ENCODE data around the gene EIF4E2.

EIF4E2 gene

GRCh38 chr2:232521959-232522622 lies 28.4 kb upstream of the EIF4E2 start:
- Histone ChIP-seq H3K27me3 (ENCODE audit: control insufficient read depth in 5 of 5, insufficient read depth in 4 of 5, low read length in 5 of 5) (peaks cover 35 to 66% (median 52%) of the 10 kb centered on the region in 5 donors), H3K27ac (ENCODE audit: low read depth, low read length) (no peak overlapping the region), H3K9me3 (ENCODE audit: control insufficient read depth in 5 of 5, low read length in 5 of 5) (no peaks in the 10 kb centered on the region), H3K36me3 (ENCODE audit: control insufficient read depth in 5 of 5, insufficient read depth in 5 of 5, low read length in 5 of 5) (no peaks in the 10 kb centered on the region), H3K9ac (ENCODE audit: low read length in 5 of 5) (no peak overlapping the region), H3K4me1 (ENCODE audit: control insufficient read depth in 5 of 5, insufficient read depth in 5 of 5, low read length in 5 of 5) (peaks cover 0 to 31% (median 28%) of the 10 kb centered on the region in 5 donors), H3K4me3 (ENCODE audit: low read depth in 1 of 5, low read length in 5 of 5) (peak overlapping the region in 3 of 5 donors; percentile 14 to 47 (median 46))

- H3K27me3 ChIP-seq (ENCODE audit: control insufficient read depth in 5 of 5, insufficient read depth in 4 of 5, low read length in 5 of 5), result peaks cover 35 to 65% (median 51%) of the 10 kb centered on the region in 5 donors
- no peaks in the 10 kb centered on the region for H3K36me3 ChIP-seq (ENCODE audit: control insufficient read depth in 5 of 5, insufficient read depth in 5 of 5, low read length in 5 of 5)
- H3K9ac ChIP-seq (ENCODE audit: low read length in 5 of 5), result no peak overlapping the region
- no peaks in the 10 kb centered on the region for H3K9me3 ChIP-seq (ENCODE audit: control insufficient read depth in 5 of 5, low read length in 5 of 5)
- no peak overlapping the region for H3K4me3 ChIP-seq (ENCODE audit: low read depth in 1 of 5, low read length in 5 of 5)
- H3K4me1 ChIP-seq (ENCODE audit: control insufficient read depth in 5 of 5, insufficient read depth in 5 of 5, low read length in 5 of 5), result peaks cover 0 to 31% (median 28%) of the 10 kb centered on the region in 5 donors
- H3K27ac ChIP-seq (ENCODE audit: low read depth, low read length), result no peak overlapping the region
These were observed 27.7 kb upstream of the EIF4E2 start for GRCh38 chr2:232522623-232523401.

- peaks cover 35 to 65% (median 56%) of the 10 kb centered on the region in 5 donors for H3K27me3 ChIP-seq (ENCODE audit: control insufficient read depth in 5 of 5, insufficient read depth in 4 of 5, low read length in 5 of 5)
These were observed 27.1 kb upstream of the EIF4E2 start for GRCh38 chr2:232523402-232523681.

GRCh38 chr2:232523682-232524597 lies 26.5 kb upstream of the EIF4E2 start:
- peaks cover 0 to 31% (median 28%) of the 10 kb centered on the region in 5 donors for H3K4me1 ChIP-seq (ENCODE audit: control insufficient read depth in 5 of 5, insufficient read depth in 5 of 5, low read length in 5 of 5)
- no peaks in the 10 kb centered on the region for H3K9me3 ChIP-seq (ENCODE audit: control insufficient read depth in 5 of 5, low read length in 5 of 5)
- H3K9ac ChIP-seq (ENCODE audit: low read length in 5 of 5), result no peak overlapping the region
- H3K36me3 ChIP-seq (ENCODE audit: control insufficient read depth in 5 of 5, insufficient read depth in 5 of 5, low read length in 5 of 5), result no peaks in the 10 kb centered on the region
- H3K27ac ChIP-seq (ENCODE audit: low read depth, low read length), result no peak overlapping the region
- peak overlapping the region in 3 of 5 donors; percentile 18 to 56 (median 46) for H3K4me3 ChIP-seq (ENCODE audit: low read depth in 1 of 5, low read length in 5 of 5)
- peaks cover 31 to 70% (median 56%) of the 10 kb centered on the region in 5 donors for H3K27me3 ChIP-seq (ENCODE audit: control insufficient read depth in 5 of 5, insufficient read depth in 4 of 5, low read length in 5 of 5)

More at GRCh38 chr2:232523402-232523681, 27.1 kb upstream of the EIF4E2 start:
- H3K9me3 ChIP-seq (ENCODE audit: control insufficient read depth in 5 of 5, low read length in 5 of 5), result no peaks in the 10 kb centered on the region
- H3K9ac ChIP-seq (ENCODE audit: low read length in 5 of 5), result no peak overlapping the region
- no peak overlapping the region for H3K27ac ChIP-seq (ENCODE audit: low read depth, low read length)
- H3K4me1 ChIP-seq (ENCODE audit: control insufficient read depth in 5 of 5, insufficient read depth in 5 of 5, low read length in 5 of 5), result peaks cover 0 to 31% (median 28%) of the 10 kb centered on the region in 5 donors
- peak overlapping the region in 1 of 5 donors; percentile 56 for H3K4me3 ChIP-seq (ENCODE audit: low read depth in 1 of 5, low read length in 5 of 5)
- H3K36me3 ChIP-seq (ENCODE audit: control insufficient read depth in 5 of 5, insufficient read depth in 5 of 5, low read length in 5 of 5), result no peaks in the 10 kb centered on the region

- H3K4me3 ChIP-seq (ENCODE audit: low read depth in 1 of 5, low read length in 5 of 5), result no peak overlapping the region
- no peaks in the 10 kb centered on the region for H3K9me3 ChIP-seq (ENCODE audit: control insufficient read depth in 5 of 5, low read length in 5 of 5)
- no peak overlapping the region for H3K9ac ChIP-seq (ENCODE audit: low read length in 5 of 5)
- H3K27me3 ChIP-seq (ENCODE audit: control insufficient read depth in 5 of 5, insufficient read depth in 4 of 5, low read length in 5 of 5), result peaks cover 33 to 67% (median 53%) of the 10 kb centered on the region in 5 donors
- H3K27ac ChIP-seq (ENCODE audit: low read depth, low read length), result no peak overlapping the region
- H3K36me3 ChIP-seq (ENCODE audit: control insufficient read depth in 5 of 5, insufficient read depth in 5 of 5, low read length in 5 of 5), result no peaks in the 10 kb centered on the region
- H3K4me1 ChIP-seq (ENCODE audit: control insufficient read depth in 5 of 5, insufficient read depth in 5 of 5, low read length in 5 of 5), result peaks cover 0 to 31% (median 28%) of the 10 kb centered on the region in 5 donors
These were observed 25.7 kb upstream of the EIF4E2 start for GRCh38 chr2:232524771-232525170.

- H3K9ac ChIP-seq (ENCODE audit: low read length in 5 of 5), result no peak overlapping the region
- no peak overlapping the region for H3K27ac ChIP-seq (ENCODE audit: low read depth, low read length)
- H3K36me3 ChIP-seq (ENCODE audit: control insufficient read depth in 5 of 5, insufficient read depth in 5 of 5, low read length in 5 of 5), result no peaks in the 10 kb centered on the region
- H3K27me3 ChIP-seq (ENCODE audit: control insufficient read depth in 5 of 5, insufficient read depth in 4 of 5, low read length in 5 of 5), result peaks cover 35 to 67% (median 53%) of the 10 kb centered on the region in 5 donors
- no peaks in the 10 kb centered on the region for H3K9me3 ChIP-seq (ENCODE audit: control insufficient read depth in 5 of 5, low read length in 5 of 5)
- H3K4me3 ChIP-seq (ENCODE audit: low read depth in 1 of 5, low read length in 5 of 5), result no peak overlapping the region
- peaks cover 0 to 31% (median 28%) of the 10 kb centered on the region in 5 donors for H3K4me1 ChIP-seq (ENCODE audit: control insufficient read depth in 5 of 5, insufficient read depth in 5 of 5, low read length in 5 of 5)
These were observed 25.3 kb upstream of the EIF4E2 start for GRCh38 chr2:232525199-232525598.

- Histone ChIP-seq H3K9me3 (ENCODE audit: control insufficient read depth in 5 of 5, low read length in 5 of 5) (no peaks in the 10 kb centered on the region), H3K36me3 (ENCODE audit: control insufficient read depth in 5 of 5, insufficient read depth in 5 of 5, low read length in 5 of 5) (no peaks in the 10 kb centered on the region), H3K4me3 (ENCODE audit: low read depth in 1 of 5, low read length in 5 of 5) (no peak within 1 kb of the TSS), H3K27me3 (ENCODE audit: control insufficient read depth in 5 of 5, insufficient read depth in 4 of 5, low read length in 5 of 5) (peaks cover 34 to 68% (median 52%) of the 10 kb centered on the region in 5 donors), H3K4me1 (ENCODE audit: control insufficient read depth in 5 of 5, insufficient read depth in 5 of 5, low read length in 5 of 5) (peaks cover 0 to 31% (median 28%) of the 10 kb centered on the region in 5 donors), H3K27ac (ENCODE audit: low read depth, low read length) (no peak within 1 kb of the TSS), H3K9ac (ENCODE audit: low read length in 5 of 5) (no peak within 1 kb of the TSS)
These were observed 24.6 kb upstream of the EIF4E2 start, which contains the start of gene CHRND for GRCh38 chr2:232525791-232526371. Gene CHRND, plus strand, starts transcription at chr2:232526160. Its CDS starts 56 bp downstream, at chr2:232526216.

- H3K4me3 ChIP-seq (ENCODE audit: low read depth in 1 of 5, low read length in 5 of 5), result no peak overlapping the region
- no peaks in the 10 kb centered on the region for H3K36me3 ChIP-seq (ENCODE audit: control insufficient read depth in 5 of 5, insufficient read depth in 5 of 5, low read length in 5 of 5)
- peaks cover 0 to 31% (median 28%) of the 10 kb centered on the region in 5 donors for H3K4me1 ChIP-seq (ENCODE audit: control insufficient read depth in 5 of 5, insufficient read depth in 5 of 5, low read length in 5 of 5)
- peaks cover 30 to 68% (median 50%) of the 10 kb centered on the region in 5 donors for H3K27me3 ChIP-seq (ENCODE audit: control insufficient read depth in 5 of 5, insufficient read depth in 4 of 5, low read length in 5 of 5)
- H3K9ac ChIP-seq (ENCODE audit: low read length in 5 of 5), result no peak overlapping the region
- no peaks in the 10 kb centered on the region for H3K9me3 ChIP-seq (ENCODE audit: control insufficient read depth in 5 of 5, low read length in 5 of 5)
- H3K27ac ChIP-seq (ENCODE audit: low read depth, low read length), result no peak overlapping the region
These were observed 24.0 kb upstream of the EIF4E2 start for GRCh38 chr2:232526372-232526941.

GRCh38 chr2:232527905-232528470 lies 22.5 kb upstream of the EIF4E2 start:
- H3K27ac ChIP-seq (ENCODE audit: low read depth, low read length), result no peak overlapping the region
- no peak overlapping the region for H3K4me3 ChIP-seq (ENCODE audit: low read depth in 1 of 5, low read length in 5 of 5)
- H3K9ac ChIP-seq (ENCODE audit: low read length in 5 of 5), result no peak overlapping the region
- H3K4me1 ChIP-seq (ENCODE audit: control insufficient read depth in 5 of 5, insufficient read depth in 5 of 5, low read length in 5 of 5), result peaks cover 0 to 22% (median 17%) of the 10 kb centered on the region in 5 donors
- no peaks in the 10 kb centered on the region for H3K9me3 ChIP-seq (ENCODE audit: control insufficient read depth in 5 of 5, low read length in 5 of 5)
- no peaks in the 10 kb centered on the region for H3K36me3 ChIP-seq (ENCODE audit: control insufficient read depth in 5 of 5, insufficient read depth in 5 of 5, low read length in 5 of 5)
- peaks cover 28 to 56% (median 38%) of the 10 kb centered on the region in 5 donors for H3K27me3 ChIP-seq (ENCODE audit: control insufficient read depth in 5 of 5, insufficient read depth in 4 of 5, low read length in 5 of 5)
